ENCODE results near the gene KLHL13.

- no peak for TF ChIP-seq CEBPB (IDR thresholded peaks at IDR 0.05)
- no peak for TF ChIP-seq FOXM1 (IDR thresholded peaks at IDR 0.05; ENCODE audit: borderline replicate concordance, low read depth)
- no peak for TF ChIP-seq TAF1 (IDR thresholded peaks at IDR 0.05; ENCODE audit: low read depth)
- no peak for TF ChIP-seq YY1 (IDR thresholded peaks at IDR 0.05; ENCODE audit: low read depth)
- no peak for TF ChIP-seq EP300 (IDR thresholded peaks at IDR 0.05; ENCODE audit: borderline replicate concordance)
- no peak for TF ChIP-seq USF1 (IDR thresholded peaks at IDR 0.05)
- no peak for TF ChIP-seq REST (IDR thresholded peaks at IDR 0.05; ENCODE audit: low read depth)
- no peak for TF ChIP-seq NFIC (IDR thresholded peaks at IDR 0.05)
These were observed 124.4 kb downstream of the KLHL13 start for GRCh38 chrX:117992192-117992723.

Measured in Ishikawa (cell line).